B cell (primary cell): ENCODE measurements around the gene TOX2. TPM values are rescaled to one million over a fixed set of nuclear protein-coding genes. Genes with fewer than 3 reads are reported as not detected.

Source experiments
- ATAC-seq: fragments of 200-7000 bp; cut with Tn5 transposase; one replicate; pipeline ENCODE4 v1.10.0; 2021; ENCODE audit warnings: low read depth, mild to moderate bottlenecking, moderate number of reproducible peaks, moderate library complexity
- CTCF ChIA-PET: fragments of 350-600 bp; sonication (Branson Sonifier 250); formaldehyde crosslinking; loops from one replicate; lab custom pipeline; 2021; ENCODE audit warnings: antibody characterized with exemption, inconsistent platforms; lab: Charles Lee
- POLR2A ChIA-PET: fragments of 350-600 bp; sonication (Branson Sonifier 250); formaldehyde crosslinking; loops from one replicate; lab custom pipeline; 2021; ENCODE audit warnings: antibody characterized with exemption; lab: Charles Lee
- DNase-seq: peaks from one replicate; pipeline ENCODE4 v3.0.0; 2013
- H2AFZ ChIP-seq: 2 replicates; pipeline ENCODE4 v1.6.1; 2012; ENCODE audit warnings: mild to moderate bottlenecking, low read depth, low read length; ENCODE audit not compliant: insufficient read depth, poor library complexity, severe bottlenecking
- H3K27ac ChIP-seq, 2 donors: 1 replicate in 1 of 2; 2 replicates in 1 of 2; pipeline ENCODE4 v1.5.1; 2012 to 2013; ENCODE audit warnings: low read length in 2 of 2, mild to moderate bottlenecking in 2 of 2, moderate library complexity in 1 of 2
- H3K27me3 ChIP-seq, 4 experiments: fragments of 200-600 bp in 1 of 4; sonication (generic) in 1 of 4; replicated peaks in 1 of 4; 1 replicate in 2 of 4; 2 replicates in 2 of 4; pipeline versions ENCODE4 v1.6.1 to v1.7.0; 2013 to 2016; ENCODE audit warnings: low read length in 3 of 4, mild to moderate bottlenecking in 2 of 4, mixed read lengths in 1 of 4, moderate library complexity in 1 of 4; ENCODE audit not compliant: insufficient read depth in 4 of 4, control insufficient read depth in 3 of 4; ENCODE audit errors: control extremely low read depth in 1 of 4
- H3K36me3 ChIP-seq, 2 experiments: replicated peaks in 1 of 2; 1 replicate in 1 of 2; 2 replicates in 1 of 2; pipeline versions ENCODE4 v1.6.1 to v1.7.1; 2013; ENCODE audit warnings: low read length in 1 of 2; ENCODE audit not compliant: insufficient read depth in 2 of 2, control insufficient read depth in 1 of 2; ENCODE audit errors: control extremely low read depth in 1 of 2, extremely low read depth in 1 of 2
- H3K4me1 ChIP-seq, 2 donors: fragments of 200-600 bp in 1 of 2; sonication (generic) in 1 of 2; 1 replicate in 1 of 2; 2 replicates in 1 of 2; pipeline versions ENCODE4 v1.5.1 to v1.6.1; 2013 to 2017; ENCODE audit warnings: low read length in 2 of 2; ENCODE audit not compliant: control insufficient read depth in 2 of 2, insufficient read depth in 2 of 2
- H3K4me2 ChIP-seq: replicated peaks from 2 replicates; pipeline ENCODE3; 2012; ENCODE audit warnings: mild to moderate bottlenecking, low read depth, low read length; ENCODE audit not compliant: poor library complexity, severe bottlenecking
- H3K4me3 ChIP-seq, 5 experiments: fragments of 200-600 bp in 1 of 5; sonication (generic) in 1 of 5; 1 replicate in 3 of 5; 2 replicates in 2 of 5; pipeline versions ENCODE4 v1.5.1 to v1.7.0; 2011 to 2016; ENCODE audit warnings: low read length in 4 of 5, mild to moderate bottlenecking in 4 of 5, low read depth in 2 of 5, control low read depth in 1 of 5, moderate library complexity in 1 of 5; ENCODE audit not compliant: insufficient read depth in 1 of 5; ENCODE audit errors: control extremely low read depth in 1 of 5, extremely low read depth in 1 of 5
- H3K79me2 ChIP-seq: fragments of 200-600 bp; sonication (generic); one replicate; pipeline ENCODE4 v1.6.0; 2016; ENCODE audit warnings: low read length; ENCODE audit not compliant: control insufficient read depth, insufficient read depth
- H3K9ac ChIP-seq: fragments of 200-600 bp; sonication (generic); 2 replicates; pipeline ENCODE4 v1.6.1; 2017; ENCODE audit warnings: mild to moderate bottlenecking, low read length, moderate library complexity
- H3K9me3 ChIP-seq, 3 donors: one replicate each; pipeline versions ENCODE4 v1.6.1 to v1.7.1; 2013; ENCODE audit warnings: low read length in 2 of 3; ENCODE audit not compliant: control insufficient read depth in 2 of 3, insufficient read depth in 1 of 3; ENCODE audit errors: control extremely low read depth in 1 of 3
- H4K20me1 ChIP-seq: 2 replicates; pipeline ENCODE4 v1.6.0; 2012; ENCODE audit warnings: mild to moderate bottlenecking, low read length; ENCODE audit not compliant: insufficient read depth, control insufficient read depth, poor library complexity, severe bottlenecking
- H3K27ac Mint-ChIP-seq: one replicate; pipeline ENCODE4 v1.8.0; 2021; ENCODE audit warnings: mixed read lengths
- H3K27me3 Mint-ChIP-seq: one replicate; pipeline ENCODE4 v1.8.0; 2021; ENCODE audit warnings: mixed read lengths
- H3K4me1 Mint-ChIP-seq: one replicate; pipeline ENCODE4 v1.8.0; 2021; ENCODE audit warnings: mixed read lengths
- H3K4me3 Mint-ChIP-seq: one replicate; pipeline ENCODE4 v1.8.0; 2021; ENCODE audit warnings: mixed read lengths
- H3K9me3 Mint-ChIP-seq: one replicate; pipeline ENCODE4 v1.8.0; 2022; ENCODE audit warnings: mixed read lengths; ENCODE audit not compliant: insufficient read depth
- EZH2 ChIP-seq: IDR thresholded peaks from 2 replicates; pipeline ENCODE4 v1.6.1; 2012; ENCODE audit warnings: borderline replicate concordance, low read depth, mild to moderate bottlenecking, moderate library complexity, low read length; ENCODE audit not compliant: insufficient read depth, poor library complexity, severe bottlenecking
- WGBS: methylation state at CpG from one replicate; pipeline ENCODE4 v1.1.5; 2013; ENCODE audit warnings: missing lambda C conversion rate; ENCODE audit not compliant: insufficient coverage; 5-methylcytosine and 5-hydroxymethylcytosine counted together
- intact Hi-C: fragments of 100-400 bp; cut with micrococcal nuclease; formaldehyde crosslinking; loops from one replicate; pipeline ENCODE4 v1.10.0; 2022
- polyA plus RNA-seq: library from polyadenylated mRNA; depleted of rRNA; stranded (reverse); fragments of >200 nt; gene quantifications from 2 replicates; pipeline ENCODE4 v1.2.3, GENCODE V29; 2012
- total RNA-seq, 2 donors: library from RNA; stranded (reverse); fragments of 120-200 nt in 1 of 2; gene quantifications; 1 replicate in 1 of 2; 2 replicates in 1 of 2; pipeline versions ENCODE4 v1.2.3 to v1.2.4, GENCODE V29; 2013 to 2022
- TF ChIP-seq, protein P1 (sequence below): fragments of 200-600 bp; IDR thresholded peaks from one replicate; pipeline ENCODE4 v1.8.0; 2022; ENCODE audit warnings: antibody characterized with exemption, mild to moderate bottlenecking

The TOX2 gene
- total and polyA plus RNA-seq, 2 donors (not counting 1 experiment from before 2014, with no cell fraction given): 1.2 to 4.1 TPM

DNA sequence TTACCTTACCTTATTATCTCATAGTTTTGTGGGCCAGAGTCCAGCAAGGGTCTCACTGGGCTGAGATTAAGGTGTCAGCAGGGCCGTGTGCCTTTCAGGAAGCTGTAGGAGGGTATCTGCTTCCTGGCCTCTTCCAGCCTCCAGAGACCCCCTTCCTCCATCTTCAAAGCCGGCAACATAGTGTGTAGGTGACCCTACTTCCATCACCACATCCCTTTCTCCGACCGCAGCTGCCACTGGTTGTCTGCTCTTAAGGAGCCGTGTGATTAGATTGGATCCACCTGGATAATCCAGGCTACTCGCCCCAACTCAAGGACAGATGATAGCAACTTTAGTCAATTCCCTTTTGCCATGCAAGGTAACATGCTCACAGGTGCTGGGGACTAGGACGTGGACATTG is 181.2 kb downstream of the TOX2 start:
- DNase-seq (no peak), ATAC-seq (no peak)
- Histone ChIP-seq H3K27me3 (peaks cover 0 to 7% (median 1%) of the 10 kb centered on the region in 4 experiments), H2AFZ (no peak overlapping the region), H3K9ac (no peak overlapping the region), H3K4me3 (no peak overlapping the region), H3K36me3 (no peaks in the 10 kb centered on the region), H3K79me2 (no peaks in the 10 kb centered on the region), H3K27ac (no peak overlapping the region), H4K20me1 (no peaks in the 10 kb centered on the region), H3K4me2 (no peak overlapping the region), H3K4me1 (no peaks in the 10 kb centered on the region), H3K9me3 (no peaks in the 10 kb centered on the region)
- WGBS: 85% methylated on average over 6 of the region's 7 CpGs
- Mint-ChIP-seq H3K4me3 (no peak overlapping the region), H3K27me3 (peaks cover 34% of the 10 kb centered on the region), H3K4me1 (no peaks in the 10 kb centered on the region), H3K9me3 (no peaks in the 10 kb centered on the region), H3K27ac (no peak overlapping the region)
- intact Hi-C loops: no loop called here
- CTCF ChIA-PET: interaction anchor here (0.9 kb wide), 2 partner anchors 40 to 647 kb away, joined by 3 to 4 read pairs; no protein-coding TSS in a partner anchor
- TF ChIP-seq, protein P1, sequence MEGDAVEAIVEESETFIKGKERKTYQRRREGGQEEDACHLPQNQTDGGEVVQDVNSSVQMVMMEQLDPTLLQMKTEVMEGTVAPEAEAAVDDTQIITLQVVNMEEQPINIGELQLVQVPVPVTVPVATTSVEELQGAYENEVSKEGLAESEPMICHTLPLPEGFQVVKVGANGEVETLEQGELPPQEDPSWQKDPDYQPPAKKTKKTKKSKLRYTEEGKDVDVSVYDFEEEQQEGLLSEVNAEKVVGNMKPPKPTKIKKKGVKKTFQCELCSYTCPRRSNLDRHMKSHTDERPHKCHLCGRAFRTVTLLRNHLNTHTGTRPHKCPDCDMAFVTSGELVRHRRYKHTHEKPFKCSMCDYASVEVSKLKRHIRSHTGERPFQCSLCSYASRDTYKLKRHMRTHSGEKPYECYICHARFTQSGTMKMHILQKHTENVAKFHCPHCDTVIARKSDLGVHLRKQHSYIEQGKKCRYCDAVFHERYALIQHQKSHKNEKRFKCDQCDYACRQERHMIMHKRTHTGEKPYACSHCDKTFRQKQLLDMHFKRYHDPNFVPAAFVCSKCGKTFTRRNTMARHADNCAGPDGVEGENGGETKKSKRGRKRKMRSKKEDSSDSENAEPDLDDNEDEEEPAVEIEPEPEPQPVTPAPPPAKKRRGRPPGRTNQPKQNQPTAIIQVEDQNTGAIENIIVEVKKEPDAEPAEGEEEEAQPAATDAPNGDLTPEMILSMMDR: no peak
- no peak for TF ChIP-seq EZH2
- POLR2A ChIA-PET: no interaction called here

DNA sequence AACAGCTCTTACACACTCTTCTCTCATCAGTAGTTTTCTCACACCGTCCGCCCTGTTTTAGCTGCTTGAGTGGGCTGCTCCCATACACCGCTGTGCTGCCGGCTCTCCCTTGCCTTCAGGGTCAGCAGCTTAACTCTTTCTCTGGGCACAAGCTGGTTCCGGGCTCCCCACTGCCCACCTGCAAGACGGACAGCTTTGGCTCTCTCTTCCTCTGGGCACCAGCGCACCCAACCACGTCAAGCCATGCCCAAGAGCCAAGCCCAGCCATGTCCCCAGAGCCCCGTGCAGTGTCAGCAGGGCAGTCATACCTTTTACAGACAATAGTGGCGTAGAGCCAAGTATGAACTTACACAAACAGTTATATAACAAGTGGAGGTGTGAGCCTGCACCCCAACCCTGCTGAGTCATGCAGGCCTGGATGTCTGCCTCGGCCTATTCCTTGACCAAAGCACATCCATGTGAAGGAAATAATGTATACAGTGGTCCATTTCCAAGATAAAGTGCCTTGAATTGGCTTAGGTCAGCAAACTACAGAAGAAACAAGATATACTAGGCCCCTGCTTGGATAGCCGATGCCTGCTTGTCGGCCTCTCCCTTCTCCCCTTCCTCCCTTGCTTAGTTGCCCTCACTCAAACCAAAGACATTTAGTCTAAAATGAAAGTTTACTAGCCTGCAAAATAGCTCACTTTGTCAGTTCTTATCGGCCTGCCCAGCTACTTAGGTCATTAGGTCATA is 183.0 kb downstream of the TOX2 start:
- Histone ChIP-seq H3K27ac (no peak overlapping the region), H3K4me3 (no peak overlapping the region), H3K4me2 (no peak overlapping the region), H2AFZ (no peak overlapping the region), H3K4me1 (no peaks in the 10 kb centered on the region), H3K9me3 (peaks cover 0 to 3% (median 0%) of the 10 kb centered on the region in 3 donors), H3K27me3 (peaks cover 0 to 7% (median 3%) of the 10 kb centered on the region in 4 experiments), H3K36me3 (no peaks in the 10 kb centered on the region), H4K20me1 (no peaks in the 10 kb centered on the region), H3K9ac (no peak overlapping the region), H3K79me2 (no peaks in the 10 kb centered on the region)
- Mint-ChIP-seq H3K9me3 (peaks cover 6% of the 10 kb centered on the region), H3K27ac (no peak overlapping the region), H3K4me3 (no peak overlapping the region), H3K27me3 (peaks cover 45% of the 10 kb centered on the region), H3K4me1 (no peaks in the 10 kb centered on the region)
- ChIA-PET CTCF (no interaction called here), POLR2A (no interaction called here)
- no peak for ATAC-seq
- intact Hi-C loops: no loop called here
- no peak for DNase-seq
- 85% methylated on average over 12 of the region's 14 CpGs for WGBS
- TF ChIP-seq EZH2: no peak
- TF ChIP-seq, protein P1: no peak
